K562 (cell line): ENCODE measurements around the gene ENTR1. TPM values are rescaled to one million over a fixed set of nuclear protein-coding genes. Genes with fewer than 3 reads are reported as not detected.

Experiments used
- ATAC-seq: fragments of 200-7000 bp; cut with Tn5 transposase; 3 replicates; pipeline ENCODE4 v1.9.1; 2020; ENCODE audit warnings: moderate library complexity
- Bru-seq: library from RNA; stranded (reverse); fragments of 400-500 nt; gene quantifications from one replicate; lab custom pipeline; 2021; lab: Mats Ljungman, UMichigan
- BruChase-seq, 2 experiments: library from RNA; stranded (reverse); fragments of 400-500 nt; gene quantifications; one replicate each; lab custom pipeline; 2021; lab: Mats Ljungman, UMichigan
- BruUV-seq: library from RNA; stranded (reverse); fragments of 400-500 nt; replicated peaks from 2 replicates; lab custom pipeline; 2021; lab: Mats Ljungman, UMichigan
- CTCF ChIA-PET: fragments of 300-600 bp; formaldehyde crosslinking; extraction: SDS; loops from one replicate; lab custom pipeline; 2021; ENCODE audit warnings: low intra/inter-chr PET ratio; lab: Yijun Ruan, JAX
- POLR2A ChIA-PET: fragments of 300-600, 350-650 bp; sonication (Branson Sonifier 250); formaldehyde crosslinking; extraction: SDS; loops from one replicate; lab custom pipeline; 2021; ENCODE audit warnings: antibody characterized with exemption, inconsistent platforms; lab: Yijun Ruan, JAX
- DNase-seq, 4 experiments: peaks; one replicate each; pipeline versions ENCODE4 v3.0.0 to v3.0.0-alpha.2; 2011 to 2018; ENCODE audit warnings: low spot score in 3 of 4, mixed read lengths in 3 of 4; ENCODE audit errors: extremely low read depth in 1 of 4
- FAIRE-seq: peaks from 2 replicates; lab custom pipeline; 2011; peaks lifted over from hg19 to GRCh38; lab: Jason Lieb, UNC
- H2AFZ ChIP-seq: 2 replicates; pipeline ENCODE4 v1.6.0; 2011; ENCODE audit warnings: low read depth, low read length, control low read depth, inconsistent platforms
- H3K27ac ChIP-seq: fragments of 200-600 bp; 3 replicates; pipeline ENCODE4 v1.8.0; 2011; ENCODE audit warnings: low read depth, mild to moderate bottlenecking, control low read depth, inconsistent platforms, low read length, moderate library complexity, mixed read lengths; ENCODE audit errors: extremely low read depth
- H3K27me3 ChIP-seq, 2 experiments: fragments of 300-600 bp in 1 of 2; 2 replicates in 1 of 2; 3 replicates in 1 of 2; pipeline versions ENCODE4 v1.6.0 to v1.8.0; 2011; ENCODE audit warnings: inconsistent platforms in 2 of 2, low read length in 2 of 2, mild to moderate bottlenecking in 1 of 2, mixed read lengths in 1 of 2, moderate library complexity in 1 of 2; ENCODE audit not compliant: control insufficient read depth in 2 of 2, insufficient read depth in 2 of 2
- H3K36me3 ChIP-seq: fragments of 300-600 bp; 3 replicates; pipeline ENCODE4 v1.8.0; 2011; ENCODE audit warnings: mild to moderate bottlenecking, low read length, inconsistent platforms; ENCODE audit not compliant: control insufficient read depth, insufficient read depth
- H3K4me1 ChIP-seq, 2 experiments: fragments of 200-600 bp in 1 of 2; replicated peaks in 1 of 2; 2 replicates in 1 of 2; 3 replicates in 1 of 2; pipeline versions ENCODE4 v1.5.1 to v1.8.0; 2011; ENCODE audit warnings: inconsistent platforms in 2 of 2, low read length in 2 of 2, mild to moderate bottlenecking in 1 of 2, mixed read lengths in 1 of 2, moderate library complexity in 1 of 2; ENCODE audit not compliant: control insufficient read depth in 2 of 2, insufficient read depth in 2 of 2
- H3K4me2 ChIP-seq: 2 replicates; pipeline ENCODE4 v1.6.1; 2011; ENCODE audit warnings: low read length, control low read depth, inconsistent platforms, mixed read lengths; ENCODE audit not compliant: insufficient read depth
- H3K4me3 ChIP-seq: fragments of 200-600 bp; sonication (generic), shearing (Covaris generic); 2 replicates; pipeline ENCODE4 v1.5.1; 2016; ENCODE audit warnings: control low read depth, inconsistent platforms
- H3K79me2 ChIP-seq: fragments of 200-600 bp; 3 replicates; pipeline ENCODE4 v1.8.0; 2011; ENCODE audit warnings: low read length, inconsistent platforms; ENCODE audit not compliant: control insufficient read depth, insufficient read depth
- H3K9ac ChIP-seq, 2 experiments: 2 replicates each; pipeline versions ENCODE4 v1.6.0 to v1.6.1; 2011; ENCODE audit warnings: low read depth in 2 of 2, low read length in 2 of 2, control low read depth in 1 of 2, inconsistent platforms in 1 of 2, mild to moderate bottlenecking in 1 of 2, mixed read lengths in 1 of 2; ENCODE audit not compliant: insufficient read depth in 1 of 2
- H3K9me1 ChIP-seq: one replicate; pipeline ENCODE4 v1.6.0; 2011; ENCODE audit warnings: inconsistent platforms, mild to moderate bottlenecking, low read length, moderate library complexity; ENCODE audit not compliant: control insufficient read depth, insufficient read depth
- H3K9me3 ChIP-seq: replicated peaks from 2 replicates; pipeline ENCODE4 v1.5.1; 2011; ENCODE audit warnings: low read depth, low read length, inconsistent platforms; ENCODE audit not compliant: control insufficient read depth, insufficient read depth
- H4K20me1 ChIP-seq: replicated peaks from 2 replicates; pipeline ENCODE4 v1.6.1; 2011; ENCODE audit warnings: low read length, inconsistent platforms, mixed read lengths; ENCODE audit not compliant: control insufficient read depth, insufficient read depth
- BRD4 ChIP-seq: fragments of 200-600 bp; sonication (generic); IDR thresholded peaks from 2 replicates; pipeline ENCODE4 v1.6.1; 2017; ENCODE audit warnings: inconsistent platforms
- E2F8 ChIP-seq: fragments of 450-650 bp; IDR thresholded peaks from 2 replicates; pipeline ENCODE4 v1.7.1; 2018; ENCODE audit warnings: mild to moderate bottlenecking, low read depth; ENCODE audit not compliant: partially characterized antibody
- FUS ChIP-seq: fragments of 200-400 bp; formaldehyde crosslinking; optimal IDR thresholded peaks from 2 replicates; pipeline ENCODE3; 2017; ENCODE audit warnings: low read depth, low read length
- MTA1 ChIP-seq: fragments of 450-650 bp; IDR thresholded peaks from 2 replicates; pipeline ENCODE4 v1.6.1; 2017; ENCODE audit warnings: borderline replicate concordance
- NFRKB ChIP-seq: fragments of 450-650 bp; IDR thresholded peaks from 2 replicates; pipeline ENCODE4 v1.6.1; 2016; ENCODE audit warnings: low read depth
- POLR2H ChIP-seq: IDR thresholded peaks from 2 replicates; pipeline ENCODE4 v1.6.1; 2016; ENCODE audit warnings: missing genetic modification characterization, low read depth, mild to moderate bottlenecking, control low read depth, missing compliant biosample characterization, moderate library complexity
- SAP30 ChIP-seq: fragments of 200-600 bp; sonication (generic); IDR thresholded peaks from 2 replicates; pipeline ENCODE4 v1.6.1; 2012; ENCODE audit warnings: borderline replicate concordance, low read depth, mild to moderate bottlenecking, moderate library complexity, low read length, control low read depth, inconsistent platforms; ENCODE audit not compliant: insufficient read depth, poor library complexity, severe bottlenecking
- WGBS: fragments of 100-300 bp; shearing (Covaris generic); methylation state at CpG from one replicate; pipeline ENCODE4 v1.1.6; 2016; ENCODE audit warnings: low coverage, mixed read lengths; ENCODE audit not compliant: insufficient coverage; ENCODE audit errors: missing lambda C conversion rate; 5-methylcytosine and 5-hydroxymethylcytosine counted together
- in situ Hi-C: fragments of 300-500 bp; cut with MboI; formaldehyde crosslinking; loops from 4 replicates; pipeline ENCODE4 v1.15.0; 2018; ENCODE audit warnings: inconsistent platforms, mixed read lengths
- intact Hi-C: fragments of 100-400 bp; cut with micrococcal nuclease; formaldehyde crosslinking; loops from 2 replicates; pipeline ENCODE4 v1.14.2; 2022
- long read RNA-seq, 3 experiments: library from polyadenylated mRNA in 2 of 3; library from RNA in 1 of 3; unstranded in 2 of 3; stranded (forward) in 1 of 3; transcript quantifications; one replicate each; pipeline ENCODE4 v2.0.0, GENCODE V29; 2019 to 2022
- polyA minus RNA-seq, 3 experiments: library from RNA; depleted of rRNA, polyadenylated mRNA; stranded (reverse); fragments of >200 nt; gene quantifications; 2 replicates each; pipeline ENCODE4 v1.2.3, GENCODE V29; 2011
- polyA plus RNA-seq, 8 experiments: library from polyadenylated mRNA; depleted of rRNA in 4 of 8; stranded (reverse) in 5 of 8; unstranded in 3 of 8; fragments of >200 nt; fragmentation: Nextera tagmentation in 2 of 8; fragmentation: Illumina TruSeq in 1 of 8; extraction: Ambion mirVana in 2 of 8; extraction: Trizol in 1 of 8; gene quantifications; 2 replicates each; pipeline versions ENCODE4 v1.2.1 to v1.2.3, GENCODE V29; 2011 to 2014; ENCODE audit warnings: inconsistent platforms in 1 of 8, missing spikeins in 1 of 8
- total RNA-seq, 7 experiments: library from RNA; depleted of rRNA in 6 of 7; stranded (reverse); fragments of >200 nt in 6 of 7; fragmentation: Illumina TruSeq in 2 of 7; extraction: Trizol in 2 of 7; gene quantifications; 2 replicates each; pipeline versions ENCODE4 v1.2.1 to v1.2.3, GENCODE V29; 2011 to 2021; ENCODE audit warnings: low replicate concordance in 1 of 7
- TF ChIP-seq, protein P1 (sequence below): sonication (generic); formaldehyde crosslinking; IDR thresholded peaks from 2 replicates; pipeline ENCODE4 v1.8.0; 2022; ENCODE audit warnings: mild to moderate bottlenecking, missing genetic modification reagents

ENTR1 gene, protein sequence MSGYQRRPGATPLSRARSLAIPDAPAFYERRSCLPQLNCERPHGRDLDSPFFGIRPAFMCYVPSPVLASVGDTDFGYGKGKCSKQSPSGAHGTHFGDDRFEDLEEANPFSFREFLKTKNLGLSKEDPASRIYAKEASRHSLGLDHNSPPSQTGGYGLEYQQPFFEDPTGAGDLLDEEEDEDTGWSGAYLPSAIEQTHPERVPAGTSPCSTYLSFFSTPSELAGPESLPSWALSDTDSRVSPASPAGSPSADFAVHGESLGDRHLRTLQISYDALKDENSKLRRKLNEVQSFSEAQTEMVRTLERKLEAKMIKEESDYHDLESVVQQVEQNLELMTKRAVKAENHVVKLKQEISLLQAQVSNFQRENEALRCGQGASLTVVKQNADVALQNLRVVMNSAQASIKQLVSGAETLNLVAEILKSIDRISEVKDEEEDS
- total RNA-seq (2011; cell fraction: chromatin; rRNA removed; ENCODE audit: low replicate concordance): 129 and 278 TPM in 2 replicates
- 185 and 197 TPM in 2 replicates for total RNA-seq (2011; cell fraction: nucleolus; rRNA removed)
- total RNA-seq (2011; cell fraction: nucleoplasm; rRNA removed): 143 and 151 TPM in 2 replicates
- total RNA-seq (2014; rRNA removed) (79.0 and 88.8 TPM in 2 replicates), total RNA-seq (2014; rRNA removed; fragmentation: Illumina TruSeq; extraction: Trizol) (38.1 and 38.3 TPM in 2 replicates), total RNA-seq (2015; rRNA removed; fragmentation: Illumina TruSeq; extraction: Trizol) (61.3 and 65.5 TPM in 2 replicates), total RNA-seq (2021) (101 and 104 TPM in 2 replicates), polyA plus RNA-seq (2011; rRNA removed) (77.3 and 92.6 TPM in 2 replicates), polyA plus RNA-seq (2014; fragmentation: Illumina TruSeq; extraction: Trizol) (72.6 and 75.9 TPM in 2 replicates), polyA plus RNA-seq (2014; fragmentation: Nextera tagmentation; extraction: Ambion mirVana) (1 to 10 TPM; 6.7 to 9.6 TPM), polyA plus RNA-seq (2014; rRNA removed) (106 and 108 TPM in 2 replicates), polyA minus RNA-seq (2011; rRNA and poly(A)+ RNA removed) (19.2 and 21.9 TPM in 2 replicates), Bru-seq, nascent RNA (percentile 86 among the genes with signal in this experiment), BruChase-seq, experiment 1, labeled RNA remaining after a 2-hour chase (percentile 84 among the genes with signal in this experiment), BruChase-seq, experiment 2, labeled RNA remaining after a 6-hour chase (percentile 89 among the genes with signal in this experiment)
- 45.3 and 59.9 TPM in 2 replicates for polyA plus RNA-seq (2011; cell fraction: cytosol; rRNA removed)
- polyA plus RNA-seq (2011; cell fraction: nucleus; rRNA removed): 432 and 490 TPM in 2 replicates
- polyA plus RNA-seq (2012): 54.6 and 62.9 TPM in 2 replicates
- 33.9 and 46.1 TPM in 2 replicates for polyA minus RNA-seq (2011; cell fraction: cytosol; rRNA and poly(A)+ RNA removed)
- 76.5 and 84.3 TPM in 2 replicates for polyA minus RNA-seq (2011; cell fraction: nucleus; rRNA and poly(A)+ RNA removed)
- long read RNA-seq, experiment 1, transcript ENTR1-204 (8 exons, 2,129 nt): minor isoform, 46 of 389 reads
- long read RNA-seq, experiment 1, transcript ENTR1-202 (10 exons, 2,304 nt): minor isoform, 15 of 389 reads
- long read RNA-seq, experiment 1, transcript ENTR1-201 (9 exons, 2,314 nt): major isoform, 104 of 389 reads
- long read RNA-seq, experiment 1, partial matches to known transcripts: 105 of 389 reads
- long read RNA-seq, experiment 1, other reads (novel, unspliced or antisense): 112 of 389 reads
- long read RNA-seq, experiment 2, transcript ENTR1-204 (8 exons, 2,129 nt): minor isoform, 12 of 106 reads
- long read RNA-seq, experiment 2, transcript ENTR1-201 (9 exons, 2,314 nt): major isoform, 23 of 106 reads
- long read RNA-seq, experiment 2, transcript ENTR1-202 (10 exons, 2,304 nt): minor isoform, 7 of 106 reads
- long read RNA-seq, experiment 2, partial matches to known transcripts: 41 of 106 reads
- long read RNA-seq, experiment 2, other reads (novel, unspliced or antisense): 20 of 106 reads
- long read RNA-seq, experiment 3, partial matches to known transcripts: 5 of 9 reads
- long read RNA-seq, experiment 3, other reads (novel, unspliced or antisense): 1 of 9 reads

- intact Hi-C loops: no loop called here
- peaks cover 72% of the 10 kb centered on the region for H3K79me2 ChIP-seq
- under 1% methylated on average over 48 of the region's 83 CpGs for WGBS
- peak; percentile 43 for TF ChIP-seq E2F8
- TF ChIP-seq MTA1: no peak
- TF ChIP-seq FUS: no peak
- peak; percentile 71 for TF ChIP-seq POLR2H
- TF ChIP-seq, protein P1, sequence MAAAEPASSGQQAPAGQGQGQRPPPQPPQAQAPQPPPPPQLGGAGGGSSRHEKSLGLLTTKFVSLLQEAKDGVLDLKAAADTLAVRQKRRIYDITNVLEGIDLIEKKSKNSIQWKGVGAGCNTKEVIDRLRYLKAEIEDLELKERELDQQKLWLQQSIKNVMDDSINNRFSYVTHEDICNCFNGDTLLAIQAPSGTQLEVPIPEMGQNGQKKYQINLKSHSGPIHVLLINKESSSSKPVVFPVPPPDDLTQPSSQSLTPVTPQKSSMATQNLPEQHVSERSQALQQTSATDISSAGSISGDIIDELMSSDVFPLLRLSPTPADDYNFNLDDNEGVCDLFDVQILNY (CRISPR knock-in tag): peak; percentile 48; the same call in 1 of the 2 replicates
- TF ChIP-seq SAP30: peak; percentile 85
- peak; percentile 63; the same call in 1 of the 2 replicates for TF ChIP-seq NFRKB
- TF ChIP-seq BRD4: 0 out of 2 replicates have a peak, but pooled peaks have one; percentile 20
Measured at GRCh38 chr9:136410500-136411287, at the start of gene ENTR1, which contains the start of gene PMPCA. ENTR1 (minus strand) TSS chr9:136410614; CDS start chr9:136410397, 217 bp downstream. PMPCA (plus strand) TSS chr9:136410658; CDS start chr9:136410669, 11 bp downstream.

More at GRCh38 chr9:136410500-136411287, at the start of gene ENTR1, which contains the start of gene PMPCA:
- Histone ChIP-seq H3K27ac (peak within 1 kb of the TSS; percentile 94), H3K9me1 (no peaks in the 10 kb centered on the region), H3K27me3 (no peaks in the 10 kb centered on the region), H2AFZ (peak within 1 kb of the TSS; percentile 79), H3K4me2 (peak within 1 kb of the TSS; percentile 92), H3K9me3 (no peaks in the 10 kb centered on the region), H4K20me1 (no peaks in the 10 kb centered on the region; the same call in none of the 2 replicates), H3K36me3 (peaks cover 75% of the 10 kb centered on the region), H3K4me3 (peak within 1 kb of the TSS; percentile 82), H3K4me1 (peaks cover 16 to 34% of the 10 kb centered on the region in 2 experiments; a peak in 4 of 5 replicates), H3K9ac (peak within 1 kb of the TSS; percentile 97 to 99)
- DNase-seq (peak; percentile 94 to 97 (median 94)), ATAC-seq (peak; percentile 89), FAIRE-seq (peak; percentile 92)
- no TSS peak for BruUV-seq
- POLR2A ChIA-PET: interaction anchor here (0.6 to 2.7 kb wide), 8 partner anchors 9 to 65 kb away, joined by 3 to 9 read pairs (median 6); partner anchors contain the start of gene INPP5E
- in situ Hi-C loops: no loop called here
- CTCF ChIA-PET: interaction anchor here (0.7 kb wide), 1 partner anchor 63 kb away, joined by 3 read pairs; no protein-coding TSS in a partner anchor
